Left ventricle myocardium superior (tissue), 1 donor: ENCODE data around the gene STRBP. TPM values are rescaled to one million over a fixed set of nuclear protein-coding genes. Genes with fewer than 3 reads are reported as not detected.

Experiments used
- ATAC-seq: fragments of 200-7000 bp; cut with Tn5 transposase; one replicate; pipeline ENCODE4 v1.9.1; 2020; ENCODE audit warnings: mild to moderate bottlenecking, moderate library complexity
- DNase-seq: peaks from one replicate; pipeline ENCODE4 v3.0.0-alpha.2; 2020
- intact Hi-C: fragments of 100-400 bp; cut with micrococcal nuclease; formaldehyde crosslinking; loops from one replicate; pipeline ENCODE4 v1.11.0; 2022
- total RNA-seq: library from RNA; stranded (reverse); fragmentation: NEBNext Ultra II Directional; extraction: Animal tissue kit (Norgen Biotek cat#: 25700); gene quantifications from one replicate; pipeline ENCODE4 v1.2.1, GENCODE V29; 2021
- donor health status: DM: no; HTN: yes; CAD: no; lungs with severe emphysema.

Gene STRBP
- total RNA-seq, 1 donor from 2014 or later = 21.3 TPM

DNA sequence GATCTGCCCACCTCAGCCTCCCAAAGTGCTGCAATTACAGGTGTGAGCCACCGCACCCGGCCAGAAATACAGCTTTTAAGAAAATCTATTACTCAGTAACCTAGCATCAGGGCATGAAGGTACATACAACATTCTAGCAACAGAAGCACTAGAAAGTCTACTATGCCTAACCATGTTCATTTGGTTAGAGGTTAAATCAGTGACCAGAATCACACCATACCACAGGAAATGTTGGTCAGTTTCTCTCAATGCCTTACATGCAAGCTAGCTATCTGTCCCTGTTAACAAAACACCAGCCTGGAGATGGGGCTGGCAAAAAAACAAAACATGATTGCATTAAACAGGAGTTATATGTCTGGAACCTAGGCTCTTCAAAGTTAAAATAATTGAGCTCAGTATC, 104.1 kb downstream of the STRBP start:
- DNase-seq = no peak
- intact Hi-C loops = no loop called here
- ATAC-seq = no peak

DNA sequence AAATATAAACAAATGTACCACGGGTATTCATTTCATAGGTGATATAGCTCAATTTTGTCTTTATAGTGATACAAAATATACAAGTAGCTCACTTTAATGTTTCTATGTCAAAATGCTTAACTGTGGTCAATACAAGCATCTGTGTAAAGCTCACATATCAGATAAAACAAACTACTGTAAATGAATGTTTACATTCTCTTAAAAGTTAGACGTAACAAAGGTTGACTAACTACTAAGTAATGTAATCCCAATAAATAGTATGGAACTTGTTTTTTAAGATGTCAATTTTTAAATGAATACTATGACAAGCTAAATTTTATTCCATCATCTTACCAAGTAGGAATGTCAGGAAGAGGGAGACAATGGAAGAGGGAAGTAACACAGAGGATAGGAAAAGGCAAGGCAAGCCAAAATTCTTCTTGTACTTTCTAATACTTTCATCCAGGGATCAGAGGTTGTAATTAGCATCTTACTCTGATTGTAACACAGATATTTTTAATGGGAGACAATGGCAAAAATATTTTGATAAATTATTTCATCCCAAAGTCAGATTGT, 105.5 kb downstream of the STRBP start:
- no peak for DNase-seq
- intact Hi-C loops = no loop called here
- ATAC-seq = no peak

DNA sequence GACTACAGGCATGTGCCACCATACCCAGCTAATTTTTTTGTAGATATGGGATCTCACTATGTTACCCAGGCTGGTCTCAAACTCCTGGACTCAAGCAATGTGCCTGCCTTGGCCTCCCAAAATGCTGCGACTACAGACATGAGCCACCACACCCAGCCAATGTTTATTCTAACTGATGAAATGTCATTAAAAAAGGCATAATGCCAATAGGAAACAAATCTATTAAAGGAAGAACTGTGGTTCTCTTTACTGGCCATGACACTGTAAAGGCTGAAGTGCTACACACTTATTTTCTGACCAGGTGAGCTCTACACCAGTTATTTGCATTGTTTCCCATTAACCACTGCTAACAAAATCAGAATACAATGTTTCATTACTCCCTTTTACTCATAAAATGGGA, 106.0 kb downstream of the STRBP start:
- intact Hi-C loops = no loop called here
- ATAC-seq (no peak), DNase-seq (no peak)

DNA sequence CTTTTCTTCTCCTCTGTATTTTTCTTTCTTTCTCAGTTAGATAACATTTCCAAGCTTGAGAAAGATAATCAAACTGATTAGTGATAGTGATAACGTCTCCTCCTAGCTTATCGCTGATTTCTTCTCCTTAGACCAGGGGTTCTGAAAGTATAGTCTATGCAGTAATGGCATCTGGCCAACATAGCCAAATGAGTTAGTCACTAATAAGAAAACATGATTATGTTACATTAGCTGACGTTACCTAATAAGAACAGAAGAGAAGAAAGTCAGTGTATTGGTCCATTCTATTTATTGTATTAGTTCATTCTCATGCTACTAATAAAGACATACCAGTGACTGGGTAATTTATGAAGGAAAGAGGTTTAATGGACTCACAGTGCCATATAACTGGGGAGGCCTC, 111.2 kb downstream of the STRBP start:
- DNase-seq = no peak
- ATAC-seq = no peak
- intact Hi-C loops = no loop called here

DNA sequence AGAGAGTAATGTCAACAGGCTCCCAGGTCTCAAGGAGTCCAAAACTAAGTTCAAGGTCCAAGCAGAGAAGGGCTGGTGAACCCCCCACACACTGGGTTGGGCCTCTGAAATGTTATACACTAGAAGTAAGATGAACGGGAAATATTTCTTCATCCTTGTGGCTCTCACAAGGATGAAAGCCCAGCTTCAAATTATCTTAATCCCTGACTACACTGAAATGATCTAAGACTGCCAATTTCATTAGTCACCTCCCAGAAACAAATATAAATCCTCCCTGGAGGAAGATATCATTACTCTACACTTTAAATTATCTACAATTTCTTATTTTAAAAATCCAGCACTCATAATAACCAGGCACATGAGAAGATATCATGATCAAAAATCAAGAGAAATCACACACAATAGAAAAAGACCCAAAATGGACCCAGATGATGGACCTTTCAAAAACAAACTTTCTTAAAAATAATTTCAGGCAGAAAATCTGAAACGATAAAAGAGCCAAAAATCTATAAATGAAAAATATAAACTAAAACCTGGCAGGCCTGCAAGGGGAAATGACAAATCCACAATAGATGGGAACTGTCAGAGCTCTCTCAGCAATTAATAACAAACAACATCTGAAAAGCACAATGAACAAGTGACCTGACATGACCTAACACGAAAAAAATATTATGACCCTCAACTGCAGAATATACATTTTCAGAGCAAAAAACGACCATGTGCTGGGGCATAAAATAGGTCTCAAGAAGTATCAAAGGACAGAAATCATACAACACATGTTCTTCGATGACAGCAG, 117.5 kb downstream of the STRBP start:
- intact Hi-C loops = no loop called here
- no peak for DNase-seq
- no peak for ATAC-seq

DNA sequence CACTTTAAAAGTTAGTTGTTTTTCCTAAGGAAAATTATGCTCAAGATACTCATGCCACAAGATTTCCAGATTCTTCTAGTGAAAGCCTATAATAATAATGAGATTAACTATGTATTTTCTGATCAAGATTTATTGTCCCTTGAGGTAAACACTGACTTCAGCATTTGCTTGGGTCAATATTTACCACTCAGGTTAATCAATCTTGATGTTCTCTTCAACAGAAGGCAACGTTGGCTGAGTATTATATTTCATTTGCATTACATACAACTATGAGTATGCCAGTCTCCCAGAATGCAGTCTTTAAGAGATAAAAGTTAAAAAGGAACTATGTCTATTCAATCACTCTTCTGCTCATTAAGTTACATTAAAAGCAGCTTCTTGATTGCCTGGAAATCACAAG, 119.3 kb downstream of the STRBP start:
- intact Hi-C loops = no loop called here
- DNase-seq (no peak), ATAC-seq (no peak)

DNA sequence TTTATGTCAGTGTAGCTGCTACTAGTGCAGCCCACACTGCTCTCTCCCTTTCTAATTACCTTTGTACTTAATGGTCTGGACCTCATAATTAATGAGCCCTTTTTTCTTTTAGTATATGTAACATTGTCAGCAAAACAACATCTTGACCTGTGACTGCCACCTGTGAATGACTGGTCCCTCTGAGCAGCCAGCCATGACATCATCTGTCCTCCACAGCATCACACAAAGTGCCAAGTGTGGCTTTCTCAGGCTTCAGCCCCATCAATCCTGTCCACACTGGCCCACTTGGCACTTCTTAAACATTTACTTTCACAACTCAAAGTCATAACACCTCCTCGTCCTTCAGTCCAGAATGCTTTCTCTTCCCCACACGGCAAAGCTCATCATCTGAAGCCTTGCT, 130.2 kb downstream of the STRBP start:
- DNase-seq (no peak), ATAC-seq (no peak)
- intact Hi-C loops = no loop called here

DNA sequence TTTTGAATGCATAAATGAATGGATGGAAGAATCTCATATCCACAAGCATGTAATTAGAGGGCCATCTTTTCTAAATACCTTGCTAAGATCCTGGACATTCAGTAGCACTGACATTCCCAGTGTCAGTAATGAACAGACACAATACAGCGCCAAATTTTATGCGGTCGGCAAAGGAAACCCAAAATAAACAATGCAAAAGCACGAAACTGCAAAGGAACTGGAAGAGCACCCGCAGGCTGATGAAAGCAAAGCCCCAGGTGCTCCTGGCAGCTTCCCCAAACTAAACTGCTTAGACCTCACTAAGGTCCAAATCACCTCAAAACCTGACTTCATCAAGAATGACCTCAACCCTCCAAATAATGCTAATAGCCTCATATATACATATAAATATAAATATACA, 133.0 kb downstream of the STRBP start:
- intact Hi-C loops = no loop called here
- DNase-seq (no peak), ATAC-seq (no peak)

DNA sequence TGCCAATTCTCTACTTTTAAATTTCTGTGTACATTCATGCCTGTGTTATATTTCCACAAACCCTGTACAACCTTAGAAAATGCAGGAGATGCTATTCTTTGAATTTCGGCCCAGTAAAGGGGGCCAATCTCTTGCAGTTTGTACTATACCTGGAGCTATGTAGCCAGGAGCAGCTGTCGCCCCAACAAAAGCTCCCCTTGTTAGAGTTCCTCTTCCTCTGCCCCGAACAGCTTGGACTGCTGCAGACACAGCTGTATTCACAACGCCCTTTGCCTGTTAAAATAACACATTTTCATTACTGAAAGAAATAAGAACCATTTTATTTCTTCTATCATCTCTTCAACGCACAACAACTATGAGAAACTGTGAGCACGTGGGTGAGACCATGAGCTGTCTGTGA, 135.7 kb downstream of the STRBP start:
- ATAC-seq (no peak), DNase-seq (no peak)
- intact Hi-C loops = no loop called here

DNA sequence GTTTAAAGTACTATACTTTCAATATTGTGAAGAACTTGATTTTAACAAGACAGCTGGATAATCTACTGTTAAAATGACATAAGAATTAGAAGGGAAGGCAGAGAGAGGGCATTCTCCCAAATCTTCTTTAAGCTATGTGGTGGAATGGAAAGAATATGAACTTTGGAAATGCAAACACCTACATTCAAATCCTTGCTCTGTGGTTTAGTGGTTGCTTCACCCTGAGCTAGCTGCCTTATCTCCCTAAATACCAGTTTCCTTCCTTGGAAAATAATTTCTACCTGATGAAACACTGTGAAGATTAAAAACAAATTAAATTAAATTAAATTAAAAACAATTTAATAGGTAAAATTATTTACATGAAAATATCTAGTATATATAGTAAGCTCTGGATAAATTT, 136.4 kb downstream of the STRBP start:
- intact Hi-C loops = no loop called here
- no peak for ATAC-seq

DNA sequence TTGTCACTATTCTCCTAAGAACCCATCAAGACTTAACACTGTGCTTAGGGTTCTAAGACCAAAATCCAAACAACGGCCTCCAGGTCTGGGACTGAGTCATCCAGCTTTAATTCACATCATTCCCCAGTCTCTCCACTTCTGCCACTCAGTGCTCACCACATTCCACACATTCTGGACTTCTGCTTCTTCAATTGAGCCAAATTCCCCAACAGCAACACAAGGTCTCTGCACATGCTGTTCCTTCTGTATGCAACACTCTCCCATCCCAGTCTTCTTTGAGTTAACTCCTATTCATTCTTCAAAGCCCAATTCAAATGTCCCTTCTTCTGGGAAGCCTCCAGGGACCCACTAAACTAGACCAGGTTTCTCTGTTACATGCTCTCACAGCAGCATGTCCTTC, 137.1 kb downstream of the STRBP start:
- DNase-seq = no peak
- no peak for ATAC-seq
- intact Hi-C loops = no loop called here

More for the DNA sequence above, 136.4 kb downstream of the STRBP start:
- DNase-seq = no peak

DNA sequence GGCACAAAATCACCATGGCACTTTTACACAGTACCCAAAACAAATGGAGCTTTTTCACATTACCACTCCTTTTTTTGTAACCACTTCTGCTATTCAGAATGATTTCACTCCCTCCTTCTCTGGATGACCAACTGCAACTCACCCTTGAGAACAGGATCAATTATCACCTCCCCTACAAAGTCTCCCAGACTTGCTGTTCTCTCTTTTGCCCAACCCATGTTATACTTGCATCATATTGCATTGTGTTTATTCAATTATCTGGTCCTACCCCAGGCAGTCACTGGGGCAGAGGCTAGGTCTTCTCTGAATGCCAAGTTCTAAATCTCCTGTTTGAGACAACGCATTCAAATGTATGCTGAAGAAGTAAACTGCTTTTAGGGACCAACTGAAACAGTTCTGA, 139.0 kb downstream of the STRBP start:
- no peak for DNase-seq
- intact Hi-C loops = no loop called here

DNA sequence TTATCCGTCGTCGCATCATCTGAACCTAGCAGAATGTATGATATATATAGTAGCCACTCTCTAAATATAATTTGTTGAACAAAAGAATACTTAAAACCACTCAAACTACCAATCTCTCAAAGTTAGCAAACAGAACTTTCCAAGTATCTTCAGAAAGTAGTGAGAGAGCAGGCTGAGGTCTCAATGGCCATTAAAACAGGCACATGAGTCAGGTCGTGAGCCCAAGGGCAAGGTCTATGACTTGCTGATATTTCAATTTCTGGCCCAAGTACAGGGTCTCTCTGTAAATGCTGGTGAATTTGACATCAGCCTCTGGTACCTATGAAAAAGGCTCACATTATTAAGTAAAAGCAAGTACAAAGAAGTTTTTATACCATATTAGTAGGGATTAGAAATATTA, 139.8 kb downstream of the STRBP start:
- intact Hi-C loops = no loop called here
- no peak for DNase-seq

More for the DNA sequence above, 139.0 kb downstream of the STRBP start:
- no peak for ATAC-seq

DNA sequence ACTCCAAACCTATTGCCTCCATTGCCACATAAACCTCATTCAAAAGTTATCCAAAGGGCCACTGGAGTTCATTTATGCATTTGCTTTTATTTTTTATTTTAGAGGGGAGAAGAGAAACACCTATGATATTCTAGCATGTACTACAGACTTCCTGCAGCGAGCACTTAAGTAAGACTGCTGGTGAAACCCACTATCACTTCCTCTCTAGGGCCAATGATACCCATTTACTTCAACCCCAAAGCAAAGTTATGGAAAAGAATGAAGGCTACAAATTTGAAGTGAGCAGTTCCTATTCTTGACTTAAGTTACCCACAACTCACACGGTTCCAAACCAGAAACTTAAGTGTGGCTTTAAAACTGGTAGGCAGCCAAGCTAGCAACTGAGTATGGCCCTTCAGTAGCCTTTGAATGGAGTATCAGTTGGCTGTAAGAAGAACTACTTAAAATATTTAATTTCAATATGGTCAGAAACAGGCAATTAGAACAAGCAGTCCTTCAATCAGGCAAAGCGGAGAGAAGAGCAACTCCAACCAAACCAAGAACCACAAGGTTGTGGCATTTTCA, 140.8 kb downstream of the STRBP start:
- DNase-seq (no peak), ATAC-seq (no peak)
- intact Hi-C loops = no loop called here

More for the DNA sequence above, 139.8 kb downstream of the STRBP start:
- no peak for ATAC-seq

DNA sequence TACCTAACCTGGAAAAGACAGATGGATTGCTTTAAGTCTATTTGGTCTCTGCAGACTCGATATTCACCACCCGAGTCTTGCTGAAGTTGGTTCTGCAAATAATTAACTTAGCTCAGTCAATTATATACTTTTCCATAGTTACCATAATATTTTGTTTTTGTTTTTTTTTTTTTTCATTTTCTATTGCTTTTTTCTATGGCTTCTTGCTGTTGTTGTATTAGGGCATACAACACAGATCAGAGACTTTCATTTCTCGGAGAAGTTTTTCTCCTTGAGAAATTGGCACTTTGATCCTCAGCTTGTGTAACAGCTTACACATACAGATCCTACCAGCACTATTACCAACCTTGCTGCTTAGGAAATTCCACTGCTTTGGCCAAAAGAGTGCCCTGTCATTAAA, 146.9 kb downstream of the STRBP start:
- intact Hi-C loops = no loop called here
- DNase-seq (no peak), ATAC-seq (no peak)

DNA sequence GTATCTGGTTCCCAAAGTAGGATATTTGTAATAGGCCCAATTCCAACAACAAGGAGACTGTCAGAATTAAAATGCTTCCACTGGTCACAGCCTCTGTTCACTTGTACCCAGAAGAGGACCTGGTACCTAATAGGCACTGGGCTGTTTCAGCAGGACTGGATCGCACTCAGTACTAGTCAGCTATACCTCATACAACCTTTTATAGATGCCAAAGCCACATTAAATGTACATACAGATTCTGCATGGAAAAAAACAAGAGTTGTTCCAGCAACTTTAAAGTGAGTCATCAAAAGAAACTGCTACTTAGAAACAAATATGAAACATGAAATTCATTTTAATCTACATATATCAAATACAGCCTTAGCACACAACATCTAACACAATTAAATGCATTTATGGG, 147.4 kb downstream of the STRBP start:
- intact Hi-C loops = no loop called here
- ATAC-seq = no peak

DNA sequence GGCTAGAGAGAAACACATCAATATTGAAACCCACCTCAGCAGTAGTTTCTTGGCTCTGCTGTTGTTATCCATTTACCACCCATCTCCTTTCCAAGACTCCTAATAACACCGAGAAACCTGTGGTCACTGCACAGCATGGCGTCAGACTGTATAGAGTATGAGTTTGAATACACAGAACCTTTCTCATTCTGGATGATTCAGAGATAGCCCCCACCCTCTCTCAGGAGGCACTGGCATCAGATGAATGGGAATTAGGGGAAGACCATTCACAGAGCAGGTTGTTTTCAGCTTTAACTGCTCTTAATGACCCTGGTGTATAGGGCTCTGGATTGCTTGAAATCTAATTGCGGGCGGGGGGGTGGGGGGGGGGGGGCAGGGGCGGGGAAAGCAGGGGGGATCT, 148.3 kb downstream of the STRBP start:
- DNase-seq = no peak
- intact Hi-C loops = no loop called here
- peak; percentile 7 for ATAC-seq

More for the DNA sequence above, 147.4 kb downstream of the STRBP start:
- DNase-seq = no peak

DNA sequence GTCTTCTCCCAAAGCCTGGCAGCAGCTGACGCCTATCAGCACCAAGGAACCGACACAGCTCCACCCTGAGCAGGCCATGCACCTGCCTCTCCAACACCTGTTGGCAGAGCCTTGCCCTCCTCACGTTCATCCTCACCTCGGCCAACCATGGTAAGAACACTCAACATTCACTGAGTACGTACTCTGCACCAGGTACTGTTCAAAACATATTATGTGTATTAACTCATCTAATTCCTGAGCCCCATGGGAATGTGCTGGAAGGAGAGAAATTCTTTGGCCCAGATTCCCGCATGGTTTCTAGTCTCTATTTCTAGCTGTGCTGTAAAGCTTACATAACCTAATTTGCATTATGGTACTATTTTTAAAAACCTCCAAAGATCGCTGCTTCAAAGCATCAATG, 148.8 kb downstream of the STRBP start:
- ATAC-seq (peak; percentile 65), DNase-seq (no peak)
- intact Hi-C loops = no loop called here

DNA sequence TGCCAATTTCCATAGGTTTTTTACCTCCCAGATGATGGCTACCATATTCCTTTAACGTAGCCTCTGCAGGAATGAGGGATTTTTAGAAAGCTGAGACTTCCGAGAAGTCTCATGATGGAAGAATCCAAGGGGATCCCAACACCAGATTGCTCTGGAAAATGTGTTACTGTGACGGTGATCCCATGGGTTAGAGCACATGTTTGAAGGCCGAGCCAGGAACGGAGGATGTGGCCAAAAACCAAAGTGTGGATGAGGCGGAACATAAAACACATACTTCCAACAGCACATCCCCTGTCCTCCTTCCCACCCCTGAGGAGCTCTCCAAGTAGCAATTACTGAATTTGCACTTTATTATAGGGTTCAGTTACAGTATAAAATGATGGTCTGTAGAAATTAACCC, 152.3 kb downstream of the STRBP start:
- no peak for DNase-seq
- no peak for ATAC-seq
- intact Hi-C loops = no loop called here

DNA sequence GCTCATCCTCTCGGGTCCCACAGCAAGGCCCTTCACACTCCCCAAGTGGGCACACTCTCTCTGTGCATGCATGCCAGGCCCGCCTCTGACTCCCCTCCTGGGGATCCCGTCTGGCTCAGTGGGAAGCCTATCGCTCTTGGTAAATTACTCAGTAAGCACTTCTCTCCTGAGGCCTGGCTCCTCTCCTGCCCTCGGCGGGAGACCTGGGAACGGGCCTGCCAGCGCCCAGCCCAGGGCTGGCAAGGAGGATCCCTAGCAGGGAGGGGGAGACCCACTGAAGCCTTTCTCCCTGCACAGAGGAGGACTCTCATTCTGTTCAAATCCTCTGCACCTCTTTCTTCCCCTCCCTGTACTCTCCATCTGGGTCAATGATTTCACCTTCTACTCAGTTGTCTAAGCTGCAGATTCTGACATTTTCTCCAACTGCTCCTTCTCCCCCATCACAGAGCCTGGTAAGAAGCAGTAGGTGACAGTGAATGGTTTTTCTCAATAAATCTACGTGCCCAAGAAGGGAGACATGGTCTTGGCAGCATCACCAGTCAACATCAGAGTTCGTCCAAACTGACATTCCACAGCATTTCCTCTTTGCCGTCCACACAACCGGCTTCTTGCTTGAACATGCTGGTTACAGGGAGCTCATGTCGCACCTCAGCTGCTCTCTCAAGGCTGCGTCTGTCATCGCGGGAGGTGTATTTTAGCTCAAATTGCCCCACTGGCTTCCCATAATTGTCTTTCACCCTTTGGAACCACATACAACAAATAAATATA, 153.1 kb downstream of the STRBP start:
- ATAC-seq (peak; percentile 62), DNase-seq (peak; percentile 56)
- intact Hi-C loops = no loop called here
